CD14-positive monocyte (primary cell): ENCODE results near the gene CACYBP. TPM values are rescaled to one million over a fixed set of nuclear protein-coding genes. Genes with fewer than 3 reads are reported as not detected.
A peak's percentile ranks its signal among the peaks of the same experiment; 100 is the strongest.
"Not testable (repeated sequence)": the region's sequence is repeated elsewhere in the genome, so short reads cannot be mapped to it uniquely, and the experiment has no call there.

Experiments
- DNase-seq, 3 donors: peaks; one replicate each; pipeline ENCODE4 v3.0.0-alpha.2; 2011 to 2022
- H2AFZ ChIP-seq: 2 replicates; pipeline ENCODE4 v1.6.0; 2012; ENCODE audit warnings: mild to moderate bottlenecking, low read depth, low read length, inconsistent platforms; ENCODE audit not compliant: insufficient read depth, poor library complexity, severe bottlenecking
- H3K27ac ChIP-seq, 2 donors: 1 replicate in 1 of 2; 2 replicates in 1 of 2; pipeline ENCODE4 v1.5.1; 2012 to 2013; ENCODE audit warnings: low read length in 2 of 2, control low read depth in 1 of 2, inconsistent platforms in 1 of 2, low read depth in 1 of 2, mild to moderate bottlenecking in 1 of 2
- H3K27me3 ChIP-seq, 2 donors: one replicate each; pipeline versions ENCODE4 v1.6.0 to v1.6.1; 2011 to 2013; ENCODE audit warnings: low read length in 2 of 2; ENCODE audit not compliant: control insufficient read depth in 2 of 2, insufficient read depth in 2 of 2
- H3K36me3 ChIP-seq, 2 donors: replicated peaks in 1 of 2; 1 replicate in 1 of 2; 2 replicates in 1 of 2; pipeline versions ENCODE4 v1.5.1 to v1.6.1; 2012 to 2013; ENCODE audit warnings: low read length in 2 of 2, control low read depth in 1 of 2, inconsistent platforms in 1 of 2, mild to moderate bottlenecking in 1 of 2; ENCODE audit not compliant: insufficient read depth in 2 of 2, control insufficient read depth in 1 of 2
- H3K4me1 ChIP-seq, 2 donors: 1 replicate in 1 of 2; 2 replicates in 1 of 2; pipeline versions ENCODE4 v1.5.1 to v1.6.1; 2012 to 2013; ENCODE audit warnings: low read length in 2 of 2, control low read depth in 1 of 2, inconsistent platforms in 1 of 2, mild to moderate bottlenecking in 1 of 2, moderate library complexity in 1 of 2; ENCODE audit not compliant: insufficient read depth in 2 of 2, control insufficient read depth in 1 of 2
- H3K4me2 ChIP-seq: replicated peaks from 2 replicates; pipeline ENCODE3; 2012; ENCODE audit warnings: low read length, moderate library complexity, mild to moderate bottlenecking; ENCODE audit not compliant: poor library complexity, severe bottlenecking; ENCODE audit errors: extremely low read depth
- H3K4me3 ChIP-seq, 3 experiments: fragments of 200-600 bp in 1 of 3; sonication (generic) in 1 of 3; replicated peaks in 1 of 3; 1 replicate in 2 of 3; 2 replicates in 1 of 3; pipeline ENCODE4 v1.5.1; 2011 to 2013; ENCODE audit warnings: low read length in 3 of 3, mild to moderate bottlenecking in 3 of 3, control low read depth in 2 of 3, low read depth in 2 of 3, inconsistent platforms in 1 of 3, moderate library complexity in 1 of 3
- H3K79me2 ChIP-seq: 2 replicates; pipeline ENCODE4 v1.6.0; 2012; ENCODE audit warnings: mild to moderate bottlenecking, control low read depth, inconsistent platforms, low read length, moderate library complexity; ENCODE audit not compliant: insufficient read depth
- H3K9ac ChIP-seq: 2 replicates; pipeline ENCODE4 v1.6.0; 2017; ENCODE audit warnings: low read length, mild to moderate bottlenecking; ENCODE audit not compliant: insufficient read depth, poor library complexity, severe bottlenecking
- H3K9me3 ChIP-seq, 2 donors: replicated peaks in 1 of 2; 1 replicate in 1 of 2; 2 replicates in 1 of 2; pipeline versions ENCODE4 v1.5.1 to v1.6.1; 2012 to 2013; ENCODE audit warnings: low read length in 2 of 2, control low read depth in 1 of 2; ENCODE audit not compliant: control insufficient read depth in 1 of 2, insufficient read depth in 1 of 2
- H4K20me1 ChIP-seq: 2 replicates; pipeline ENCODE4 v1.6.0; 2012; ENCODE audit warnings: mild to moderate bottlenecking, low read length, control low read depth, moderate library complexity; ENCODE audit not compliant: insufficient read depth
- H3K27ac Mint-ChIP-seq, 7 donors: one replicate each; pipeline ENCODE4 v1.8.0; 2020; ENCODE audit warnings: mild to moderate bottlenecking in 7 of 7, mixed read lengths in 7 of 7, moderate library complexity in 6 of 7, inconsistent platforms in 2 of 7
- H3K27me3 Mint-ChIP-seq, 3 donors: one replicate each; pipeline ENCODE4 v1.8.0; 2021 to 2022; ENCODE audit warnings: low read depth in 3 of 3, mild to moderate bottlenecking in 3 of 3, mixed read lengths in 3 of 3, moderate library complexity in 3 of 3, inconsistent platforms in 1 of 3
- H3K36me3 Mint-ChIP-seq, 2 donors: one replicate each; pipeline ENCODE4 v1.8.0; 2020; ENCODE audit warnings: mixed read lengths in 2 of 2, inconsistent platforms in 1 of 2, mild to moderate bottlenecking in 1 of 2
- H3K4me1 Mint-ChIP-seq: one replicate; pipeline ENCODE4 v1.8.0; 2020; ENCODE audit warnings: mild to moderate bottlenecking, mixed read lengths
- H3K4me3 Mint-ChIP-seq, 2 donors: one replicate each; pipeline ENCODE4 v1.8.0; 2020; ENCODE audit warnings: mild to moderate bottlenecking in 2 of 2, mixed read lengths in 2 of 2, moderate library complexity in 1 of 2
- H3K9me3 Mint-ChIP-seq, 7 donors: one replicate each; pipeline ENCODE4 v1.8.0; 2020 to 2022; ENCODE audit warnings: mixed read lengths in 7 of 7, mild to moderate bottlenecking in 6 of 7, moderate library complexity in 6 of 7, inconsistent platforms in 2 of 7
- WGBS: methylation state at CpG from one replicate; pipeline ENCODE4 v1.1.5; 2013; ENCODE audit warnings: missing lambda C conversion rate; ENCODE audit not compliant: insufficient coverage; 5-methylcytosine and 5-hydroxymethylcytosine counted together
- intact Hi-C, 2 donors: fragments of 100-400 bp; cut with micrococcal nuclease; formaldehyde crosslinking; loops; one replicate each; pipeline versions ENCODE4 v1.15.0 to v1.15.1; 2023
- polyA plus RNA-seq, 3 donors: library from polyadenylated mRNA; depleted of rRNA in 1 of 3; unstranded in 2 of 3; stranded (reverse) in 1 of 3; fragments of 300-500 nt in 2 of 3; fragments of >200 nt in 1 of 3; fragmentation: Illumina TruSeq in 2 of 3; gene quantifications; 1 replicate in 2 of 3; 2 replicates in 1 of 3; pipeline ENCODE4 v1.2.3, GENCODE V29; 2012 to 2021
- TF ChIP-seq, protein P1 (sequence below): fragments of 200-600 bp; IDR thresholded peaks from one replicate; pipeline ENCODE4 v1.8.0; 2022; ENCODE audit warnings: antibody characterized with exemption, mild to moderate bottlenecking

CACYBP gene
- polyA plus RNA-seq, 3 donors: 15.0 to 86.9 (median 74.8) TPM

DNA sequence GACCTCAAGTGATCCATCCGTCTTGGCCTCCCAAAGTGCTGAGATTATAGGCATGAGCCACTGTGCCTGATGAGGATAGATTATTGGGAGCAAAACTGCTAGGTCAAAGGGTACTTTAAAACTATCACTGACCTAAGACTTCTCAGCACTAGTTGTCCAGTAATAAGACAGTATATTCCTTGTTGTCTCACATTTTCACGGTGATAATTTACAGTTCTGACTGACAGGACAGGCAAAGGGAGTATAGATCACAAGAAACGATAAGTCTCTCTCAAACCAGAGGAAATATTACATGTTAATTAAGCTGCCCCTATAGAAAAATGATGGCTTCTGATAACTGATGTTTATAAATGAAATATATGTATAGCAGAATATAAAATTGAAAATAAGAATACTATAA, 19.8 kb downstream of the CACYBP start:
- peaks cover 0 to 1% (median 0%) of the 10 kb centered on the region in 7 donors for H3K9me3 Mint-ChIP-seq
- peak overlapping the region in 1 of 2 donors; percentile 47 for H3K27ac ChIP-seq
- TF ChIP-seq, protein P1, sequence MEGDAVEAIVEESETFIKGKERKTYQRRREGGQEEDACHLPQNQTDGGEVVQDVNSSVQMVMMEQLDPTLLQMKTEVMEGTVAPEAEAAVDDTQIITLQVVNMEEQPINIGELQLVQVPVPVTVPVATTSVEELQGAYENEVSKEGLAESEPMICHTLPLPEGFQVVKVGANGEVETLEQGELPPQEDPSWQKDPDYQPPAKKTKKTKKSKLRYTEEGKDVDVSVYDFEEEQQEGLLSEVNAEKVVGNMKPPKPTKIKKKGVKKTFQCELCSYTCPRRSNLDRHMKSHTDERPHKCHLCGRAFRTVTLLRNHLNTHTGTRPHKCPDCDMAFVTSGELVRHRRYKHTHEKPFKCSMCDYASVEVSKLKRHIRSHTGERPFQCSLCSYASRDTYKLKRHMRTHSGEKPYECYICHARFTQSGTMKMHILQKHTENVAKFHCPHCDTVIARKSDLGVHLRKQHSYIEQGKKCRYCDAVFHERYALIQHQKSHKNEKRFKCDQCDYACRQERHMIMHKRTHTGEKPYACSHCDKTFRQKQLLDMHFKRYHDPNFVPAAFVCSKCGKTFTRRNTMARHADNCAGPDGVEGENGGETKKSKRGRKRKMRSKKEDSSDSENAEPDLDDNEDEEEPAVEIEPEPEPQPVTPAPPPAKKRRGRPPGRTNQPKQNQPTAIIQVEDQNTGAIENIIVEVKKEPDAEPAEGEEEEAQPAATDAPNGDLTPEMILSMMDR: no peak
- H3K9me3 ChIP-seq: no peaks in the 10 kb centered on the region
- H3K4me1 ChIP-seq: peaks cover 16 to 17% of the 10 kb centered on the region in 2 donors
- no CpG with 5 or more reads among the region's 3 CpGs for WGBS
- H3K4me2 ChIP-seq: no peak overlapping the region
- H3K4me1 Mint-ChIP-seq: peaks cover 22% of the 10 kb centered on the region
- H3K79me2 ChIP-seq: peaks cover 37% of the 10 kb centered on the region
- H3K9ac ChIP-seq: no peak overlapping the region
- no peak overlapping the region for H3K4me3 ChIP-seq
- intact Hi-C loops: no loop called here
- peaks cover 34 to 43% of the 10 kb centered on the region in 2 donors for H3K36me3 Mint-ChIP-seq
- H3K27ac Mint-ChIP-seq: peak overlapping the region in 2 of 7 donors; percentile 52 to 81
- H3K27me3 ChIP-seq: no peaks in the 10 kb centered on the region
- H3K36me3 ChIP-seq: peaks cover 32 to 40% of the 10 kb centered on the region in 2 donors
- no peaks in the 10 kb centered on the region for H4K20me1 ChIP-seq
- H3K4me3 Mint-ChIP-seq: no peak overlapping the region
- no peak overlapping the region for H2AFZ ChIP-seq
- DNase-seq: no peak
- H3K27me3 Mint-ChIP-seq: peaks cover 0 to 3% (median 1%) of the 10 kb centered on the region in 3 donors

- H3K9ac ChIP-seq: peak within 1 kb of the TSS; percentile 91
- peak within 1 kb of the TSS; percentile 73 to 92 for H3K27ac ChIP-seq
- Mint-ChIP-seq H3K36me3 (peaks cover 6% of the 10 kb centered on the region in 2 donors), H3K27me3 (peaks cover 0 to 1% (median 0%) of the 10 kb centered on the region in 3 donors), H3K9me3 (peaks cover 0 to 7% (median 0%) of the 10 kb centered on the region in 7 donors), H3K4me1 (peaks cover 22% of the 10 kb centered on the region), H3K4me3 (peak within 1 kb of the TSS; percentile 88 to 97), H3K27ac (peak within 1 kb of the TSS; percentile 90 to 97 (median 96))
- peak; percentile 97 to 98 (median 97) for DNase-seq
- H3K4me3 ChIP-seq: peak within 1 kb of the TSS; percentile 82 to 92 (median 89)
- H3K36me3 ChIP-seq: peaks cover under 1 to 2% of the 10 kb centered on the region in 2 donors
- H3K79me2 ChIP-seq: peaks cover 37% of the 10 kb centered on the region
- peaks cover 16 to 17% of the 10 kb centered on the region in 2 donors for H3K4me1 ChIP-seq
- TF ChIP-seq, protein P1: no peak
- WGBS: under 1% methylated on average over 28 of the region's 42 CpGs
- intact Hi-C loops: loop anchor here in 1 of 2 donors (2.0 kb wide), 1 partner anchor 24 kb away; the partner anchor contains the start of gene CACYBP
- no peaks in the 10 kb centered on the region for H3K9me3 ChIP-seq
- H3K4me2 ChIP-seq: peak within 1 kb of the TSS; percentile 78
- H3K27me3 ChIP-seq: no peaks in the 10 kb centered on the region
- peak within 1 kb of the TSS; percentile 97 for H2AFZ ChIP-seq
- H4K20me1 ChIP-seq: no peaks in the 10 kb centered on the region
Measured at GRCh38 chr1:175023043-175023921, 23.5 kb downstream of the CACYBP start, which contains the start of gene MRPS14. Gene MRPS14 (minus strand): TSS chr1:175023425. CDS start chr1:175023408, 17 bp downstream.

DNA sequence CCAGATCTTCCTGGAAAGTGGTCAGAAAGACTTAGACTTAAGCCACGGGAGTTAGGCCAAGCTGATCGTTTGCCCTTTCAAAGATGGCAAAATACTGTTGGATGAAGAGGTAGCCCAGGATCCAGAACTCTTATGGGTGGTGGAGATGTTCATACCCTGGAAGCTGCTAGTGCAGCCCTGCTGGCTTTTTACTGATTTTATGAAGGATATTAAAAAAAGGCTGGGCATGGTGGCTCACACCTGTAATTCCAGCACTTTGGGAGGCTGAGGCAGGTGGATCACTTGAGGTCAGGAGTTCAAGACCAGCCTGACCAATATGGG, 24.1 kb downstream of the CACYBP start:
- not testable (repeated sequence) for H3K36me3 ChIP-seq, H4K20me1 ChIP-seq, H3K27me3 ChIP-seq, H3K9me3 Mint-ChIP-seq, H3K27me3 Mint-ChIP-seq, H3K9me3 ChIP-seq, H3K36me3 Mint-ChIP-seq, DNase-seq
- H3K4me1 ChIP-seq: peaks cover 15 to 16% of the 10 kb centered on the region in 2 donors
- peak overlapping the region; percentile 89 to 97 (median 95) for H3K27ac Mint-ChIP-seq
- peaks cover 34% of the 10 kb centered on the region for H3K79me2 ChIP-seq
- peak overlapping the region; percentile 97 for H2AFZ ChIP-seq
- H3K4me2 ChIP-seq: peak overlapping the region; percentile 78
- H3K27ac ChIP-seq: peak overlapping the region; percentile 73 to 92
- intact Hi-C loops: loop anchor here in 1 of 2 donors (2.0 kb wide), 1 partner anchor 25 kb away; the partner anchor contains the start of gene CACYBP
- peak overlapping the region; percentile 82 to 92 (median 89) for H3K4me3 ChIP-seq
- WGBS: 100% methylated on average over 2 of the region's 2 CpGs
- peak overlapping the region; percentile 91 for H3K9ac ChIP-seq
- H3K4me1 Mint-ChIP-seq: peaks cover 20% of the 10 kb centered on the region
- H3K4me3 Mint-ChIP-seq: peak overlapping the region; percentile 88 to 97
